Natural killer cell (primary cell): Measurements from ENCODE around the gene CCSER2. TPM values are rescaled to one million over a fixed set of nuclear protein-coding genes. Genes with fewer than 3 reads are reported as not detected.
A peak's percentile ranks its signal among the peaks of the same experiment; 100 is the strongest.

ENCODE experiments used
- ATAC-seq, 3 donors: fragments of 150-1000 bp in 2 of 3; fragments of 200-7000 bp in 1 of 3; cut with Tn5 transposase; 1 replicate in 1 of 3; 2 replicates in 2 of 3; pipeline ENCODE4 v1.10.0; 2021; ENCODE audit warnings: mild to moderate bottlenecking in 2 of 3, moderate library complexity in 2 of 3
- DNase-seq, 2 donors: peaks; one replicate each; pipeline versions ENCODE4 v3.0.0 to v3.0.0-alpha.2; 2013 to 2021; ENCODE audit warnings: mixed read lengths in 1 of 2
- H3K27ac ChIP-seq: one replicate; pipeline ENCODE4 v1.5.1; 2013; ENCODE audit warnings: mild to moderate bottlenecking, low read length
- H3K27me3 ChIP-seq: one replicate; pipeline ENCODE4 v1.6.1; 2013; ENCODE audit warnings: low read length; ENCODE audit not compliant: control insufficient read depth, insufficient read depth
- H3K36me3 ChIP-seq: one replicate; pipeline ENCODE4 v1.6.1; 2013; ENCODE audit warnings: low read length; ENCODE audit not compliant: control insufficient read depth, insufficient read depth
- H3K4me1 ChIP-seq: one replicate; pipeline ENCODE4 v1.6.1; 2013; ENCODE audit warnings: low read length; ENCODE audit not compliant: control insufficient read depth, insufficient read depth
- H3K4me3 ChIP-seq: one replicate; pipeline ENCODE4 v1.5.1; 2013; ENCODE audit warnings: low read length
- H3K9me3 ChIP-seq: one replicate; pipeline ENCODE4 v1.6.1; 2013; ENCODE audit warnings: low read length; ENCODE audit not compliant: control insufficient read depth, insufficient read depth
- H3K27ac Mint-ChIP-seq, 2 donors: one replicate each; pipeline ENCODE4 v1.8.0; 2022; ENCODE audit warnings: mild to moderate bottlenecking in 2 of 2, mixed read lengths in 2 of 2, moderate library complexity in 1 of 2
- H3K27me3 Mint-ChIP-seq, 2 donors: one replicate each; pipeline ENCODE4 v1.8.0; 2022; ENCODE audit warnings: low read depth in 2 of 2, mixed read lengths in 2 of 2
- H3K36me3 Mint-ChIP-seq: one replicate; pipeline ENCODE4 v1.8.0; 2022; ENCODE audit warnings: mixed read lengths
- H3K4me1 Mint-ChIP-seq, 2 donors: one replicate each; pipeline ENCODE4 v1.8.0; 2022; ENCODE audit warnings: mixed read lengths in 2 of 2
- H3K4me3 Mint-ChIP-seq: one replicate; pipeline ENCODE4 v1.8.0; 2022; ENCODE audit warnings: mild to moderate bottlenecking, moderate library complexity, mixed read lengths
- H3K9me3 Mint-ChIP-seq, 2 donors: one replicate each; pipeline ENCODE4 v1.8.0; 2022; ENCODE audit warnings: mixed read lengths in 2 of 2
- CTCF ChIP-seq: fragments of 200-600 bp; IDR thresholded peaks from one replicate; pipeline ENCODE4 v1.8.0; 2022; ENCODE audit warnings: antibody characterized with exemption
- WGBS: methylation state at CpG from one replicate; pipeline ENCODE4 v1.1.7; 2013; ENCODE audit warnings: missing lambda C conversion rate; ENCODE audit not compliant: insufficient coverage; 5-methylcytosine and 5-hydroxymethylcytosine counted together
- intact Hi-C: fragments of 100-400 bp; cut with micrococcal nuclease; formaldehyde crosslinking; loops from one replicate; pipeline ENCODE4 v1.14.2; 2022
- total RNA-seq, 4 donors: library from RNA; stranded (reverse); fragments of 120-200 nt in 1 of 4; gene quantifications; one replicate each; pipeline versions ENCODE4 v1.2.3 to v1.2.4, GENCODE V29; 2013 to 2022

Gene CCSER2
- total RNA-seq, 3 donors from 2014 or later (not counting 1 experiment from before 2014, with no cell fraction given) = 125 to 158 (median 146) TPM

- H3K27ac ChIP-seq = no peak overlapping the region
- no peak overlapping the region for H3K27ac Mint-ChIP-seq
- H3K4me1 Mint-ChIP-seq = peaks cover 0 to 12% of the 10 kb centered on the region in 2 donors
- H3K4me3 Mint-ChIP-seq = no peak overlapping the region
- no peaks in the 10 kb centered on the region for H3K9me3 ChIP-seq
- no peaks in the 10 kb centered on the region for H3K27me3 Mint-ChIP-seq
- no peak for DNase-seq
- peaks cover 15% of the 10 kb centered on the region for H3K36me3 Mint-ChIP-seq
- no peaks in the 10 kb centered on the region for H3K4me1 ChIP-seq
- intact Hi-C loops = no loop called here
- H3K36me3 ChIP-seq = peaks cover 24% of the 10 kb centered on the region
- no peak for TF ChIP-seq CTCF
- ATAC-seq = no peak
- WGBS = 96% methylated on average over 3 of the region's 4 CpGs
- no peaks in the 10 kb centered on the region for H3K9me3 Mint-ChIP-seq
- no peaks in the 10 kb centered on the region for H3K27me3 ChIP-seq
- no peak overlapping the region for H3K4me3 ChIP-seq
Measured at GRCh38 chr10:84517554-84517953, 189.2 kb downstream of the CCSER2 start.

- no peak for DNase-seq
- Mint-ChIP-seq H3K36me3 (peaks cover 3% of the 10 kb centered on the region), H3K27me3 (no peaks in the 10 kb centered on the region), H3K4me3 (no peak overlapping the region), H3K27ac (no peak overlapping the region), H3K9me3 (no peaks in the 10 kb centered on the region), H3K4me1 (peaks cover 0 to 18% of the 10 kb centered on the region in 2 donors)
- Histone ChIP-seq H3K4me1 (no peaks in the 10 kb centered on the region), H3K27ac (no peak overlapping the region), H3K9me3 (no peaks in the 10 kb centered on the region), H3K27me3 (no peaks in the 10 kb centered on the region), H3K4me3 (no peak overlapping the region), H3K36me3 (peaks cover 15% of the 10 kb centered on the region)
- TF ChIP-seq CTCF = no peak
- intact Hi-C loops = no loop called here
- 100% methylated on average over 1 of the region's 3 CpGs for WGBS
- no peak for ATAC-seq
Measured at GRCh38 chr10:84519235-84519634, 190.8 kb downstream of the CCSER2 start.

- H3K4me1 Mint-ChIP-seq = peaks cover 0 to 18% of the 10 kb centered on the region in 2 donors
- no peak overlapping the region for H3K4me3 Mint-ChIP-seq
- no peak overlapping the region for H3K4me3 ChIP-seq
- H3K27ac ChIP-seq = no peak overlapping the region
- H3K36me3 ChIP-seq = peaks cover 6% of the 10 kb centered on the region
- no peak for DNase-seq
- H3K27me3 Mint-ChIP-seq = no peaks in the 10 kb centered on the region
- no peaks in the 10 kb centered on the region for H3K4me1 ChIP-seq
- no peaks in the 10 kb centered on the region for H3K9me3 ChIP-seq
- H3K27me3 ChIP-seq = no peaks in the 10 kb centered on the region
- intact Hi-C loops = no loop called here
- H3K9me3 Mint-ChIP-seq = peaks cover 0 to 3% of the 10 kb centered on the region in 2 donors
- peak overlapping the region in 1 of 2 donors; percentile 19 for H3K27ac Mint-ChIP-seq
- ATAC-seq = no peak
- H3K36me3 Mint-ChIP-seq = no peaks in the 10 kb centered on the region
- no peak for TF ChIP-seq CTCF
- WGBS = 94% methylated on average over 7 of the region's 8 CpGs
Measured at GRCh38 chr10:84521013-84521412, 192.6 kb downstream of the CCSER2 start.

GRCh38 chr10:84521468-84521867 is 193.1 kb downstream of the CCSER2 start:
- H3K27ac ChIP-seq = no peak overlapping the region
- no peaks in the 10 kb centered on the region for H3K36me3 Mint-ChIP-seq
- peaks cover 2% of the 10 kb centered on the region for H3K36me3 ChIP-seq
- DNase-seq (no peak), ATAC-seq (no peak)
- peaks cover 0 to 18% of the 10 kb centered on the region in 2 donors for H3K4me1 Mint-ChIP-seq
- H3K4me3 Mint-ChIP-seq = no peak overlapping the region
- no peak overlapping the region for H3K27ac Mint-ChIP-seq
- H3K4me1 ChIP-seq = no peaks in the 10 kb centered on the region
- H3K9me3 ChIP-seq = no peaks in the 10 kb centered on the region
- H3K27me3 ChIP-seq = no peaks in the 10 kb centered on the region
- no peak for TF ChIP-seq CTCF
- H3K9me3 Mint-ChIP-seq = peaks cover 0 to 5% of the 10 kb centered on the region in 2 donors
- H3K27me3 Mint-ChIP-seq = no peaks in the 10 kb centered on the region
- no peak overlapping the region for H3K4me3 ChIP-seq
- 92% methylated on average over 2 of the region's 2 CpGs for WGBS
- intact Hi-C loops = no loop called here
